Right lobe of liver (tissue), 6 donors: ENCODE results near the gene NPW. TPM values are rescaled to one million over a fixed set of nuclear protein-coding genes. Genes with fewer than 3 reads are reported as not detected.

Experiments
- ATAC-seq, 4 donors: fragments of 200-7000 bp; cut with Tn5 transposase; one replicate each; pipeline ENCODE4 v1.9.1; 2020; ENCODE audit warnings: mild to moderate bottlenecking in 4 of 4, moderate library complexity in 4 of 4
- DNase-seq, 3 donors: peaks; one replicate each; pipeline ENCODE4 v3.0.0-alpha.2; 2020
- H3K27ac ChIP-seq, 3 donors: fragments of 200-600 bp; one replicate each; pipeline ENCODE4 v1.8.0; 2022
- H3K27me3 ChIP-seq, 2 donors: fragments of 200-600 bp; one replicate each; pipeline ENCODE4 v1.8.0; 2022
- H3K36me3 ChIP-seq, 4 donors: fragments of 200-600 bp; sonication (generic) in 1 of 4; one replicate each; pipeline versions ENCODE4 v1.5.1 to v1.8.0; 2017 to 2022; ENCODE audit warnings: control low read depth in 1 of 4
- H3K4me1 ChIP-seq, 4 donors: fragments of 200-600 bp; sonication (generic) in 1 of 4; one replicate each; pipeline versions ENCODE4 v1.5.1 to v1.8.0; 2017 to 2022; ENCODE audit warnings: control low read depth in 1 of 4
- H3K4me3 ChIP-seq, 3 donors: fragments of 200-600 bp; one replicate each; pipeline ENCODE4 v1.8.0; 2022
- H3K9me3 ChIP-seq, 4 donors: fragments of 200-600 bp; sonication (generic) in 1 of 4; one replicate each; pipeline versions ENCODE4 v1.5.1 to v1.8.0; 2017 to 2022; ENCODE audit warnings: control low read depth in 1 of 4
- CTCF ChIP-seq, 4 donors: fragments of 200-600 bp in 3 of 4; fragments of 450-650 bp in 1 of 4; IDR thresholded peaks; one replicate each; pipeline versions ENCODE4 v1.5.1 to v1.8.0; 2016 to 2022; ENCODE audit warnings: antibody characterized with exemption in 4 of 4, mild to moderate bottlenecking in 2 of 4
- POLR2A ChIP-seq: fragments of 450-650 bp; IDR thresholded peaks from one replicate; pipeline ENCODE4 v1.6.1; 2017; ENCODE audit warnings: antibody characterized with exemption, mild to moderate bottlenecking
- WGBS: methylation state at CpG from one replicate; pipeline ENCODE4 v1.1.6; 2018; ENCODE audit warnings: low coverage, low lambda C conversion rate; ENCODE audit not compliant: insufficient coverage; ENCODE audit errors: missing lambda C conversion rate; 5-methylcytosine and 5-hydroxymethylcytosine counted together
- intact Hi-C, 2 donors: fragments of 100-400 bp; cut with DNase I; formaldehyde crosslinking; loops; one replicate each; pipeline versions ENCODE4 v1.11.2 to v1.14.1; 2022
- total RNA-seq, 6 experiments: library from RNA; depleted of rRNA in 2 of 6; stranded (reverse); fragments of >200 nt in 2 of 6; fragmentation: NEBNext Ultra II Directional in 3 of 6; extraction: Animal tissue kit (Norgen Biotek cat#: 25700) in 3 of 6; gene quantifications; one replicate each; pipeline versions ENCODE4 v1.1.0 to v1.2.4, GENCODE V29; 2016 to 2023
- donor health status: DM: no; HTN: yes; CAD: no.
- donor health status: DM: no; HTN: no; CAD: no.
- donor health status: DM: no; HTN: no; CAD: no.
- donor health status: DM: no; HTN: yes; CAD: no.
- donor health status: DM: no; HTN: yes; CAD: no.

NPW gene
- total RNA-seq, 6 experiments from 2014 or later = 2.7 to 12.3 (median 8.2) TPM

GRCh38 chr16:2054543-2055245, 35.1 kb downstream of the NPW start:
- TF ChIP-seq CTCF (IDR thresholded peaks at IDR 0.05) = no peak
- TF ChIP-seq POLR2A = no peak
- Histone ChIP-seq H3K4me1 (no peaks in the 10 kb centered on the region), H3K27me3 (no peaks in the 10 kb centered on the region), H3K4me3 (no peak overlapping the region), H3K27ac (no peak overlapping the region), H3K9me3 (no peaks in the 10 kb centered on the region), H3K36me3 (peaks cover 0 to 56% (median 5%) of the 10 kb centered on the region in 4 donors)
- 50% methylated on average over 3 of the region's 29 CpGs for WGBS
- intact Hi-C loops = no loop called here
- peak in 1 of 4 donors; percentile 27 for ATAC-seq
- no peak for DNase-seq

GRCh38 chr16:2056077-2056476, 36.5 kb downstream of the NPW start:
- Histone ChIP-seq H3K4me3 (no peak overlapping the region), H3K27ac (no peak overlapping the region), H3K27me3 (no peaks in the 10 kb centered on the region), H3K9me3 (no peaks in the 10 kb centered on the region), H3K4me1 (no peaks in the 10 kb centered on the region), H3K36me3 (peaks cover 0 to 57% (median 5%) of the 10 kb centered on the region in 4 donors)
- WGBS = 20% methylated on average over 1 of the region's 15 CpGs
- TF ChIP-seq POLR2A = no peak
- peak; percentile 41 to 74 (median 44) for TF ChIP-seq CTCF (IDR thresholded peaks at IDR 0.05)
- peak; percentile 65 to 77 (median 76) for DNase-seq
- intact Hi-C loops = no loop called here
- ATAC-seq = peak; percentile 84 to 94 (median 88)

- Histone ChIP-seq H3K4me3 (no peak overlapping the region), H3K27ac (no peak overlapping the region), H3K4me1 (no peaks in the 10 kb centered on the region), H3K9me3 (no peaks in the 10 kb centered on the region), H3K27me3 (no peaks in the 10 kb centered on the region), H3K36me3 (peaks cover 0 to 50% (median 5%) of the 10 kb centered on the region in 4 donors)
- ATAC-seq = peak; percentile 37 to 67 (median 47)
- WGBS = 19% methylated on average over 3 of the region's 19 CpGs
- no peak for TF ChIP-seq POLR2A
- TF ChIP-seq CTCF (IDR thresholded peaks at IDR 0.05) = peak in 3 of 4 donors; percentile 29 to 44 (median 44)
- intact Hi-C loops = no loop called here
- peak in 1 of 3 donors; percentile 68 for DNase-seq
Measured at GRCh38 chr16:2056681-2057407, 37.3 kb downstream of the NPW start.

- no peak for DNase-seq
- 80% methylated on average over 6 of the region's 10 CpGs for WGBS
- no peak for TF ChIP-seq CTCF (IDR thresholded peaks at IDR 0.05)
- no peak for TF ChIP-seq POLR2A
Measured at GRCh38 chr16:2057438-2057837, 37.9 kb downstream of the NPW start.

More at GRCh38 chr16:2057438-2057837, 37.9 kb downstream of the NPW start:
- Histone ChIP-seq H3K4me1 (no peaks in the 10 kb centered on the region), H3K27ac (no peak overlapping the region), H3K27me3 (no peaks in the 10 kb centered on the region), H3K9me3 (no peaks in the 10 kb centered on the region), H3K36me3 (peaks cover 0 to 51% (median 5%) of the 10 kb centered on the region in 4 donors), H3K4me3 (no peak overlapping the region)
- no peak for ATAC-seq
- intact Hi-C loops = no loop called here
